Activated CD4-positive, alpha-beta T cell treated with anti-CD3 and anti-CD28 coated beads for 4 hours (primary cell): ENCODE measurements around the gene TBC1D9.

Experiments used
- DNase-seq, 2 donors: peaks; one replicate each; pipeline ENCODE4 v3.0.0-alpha.2; 2020

TBC1D9 gene

GRCh38 chr4:140609548-140610425 is 146.4 kb downstream of the TBC1D9 start:
- no peak for DNase-seq

DNA sequence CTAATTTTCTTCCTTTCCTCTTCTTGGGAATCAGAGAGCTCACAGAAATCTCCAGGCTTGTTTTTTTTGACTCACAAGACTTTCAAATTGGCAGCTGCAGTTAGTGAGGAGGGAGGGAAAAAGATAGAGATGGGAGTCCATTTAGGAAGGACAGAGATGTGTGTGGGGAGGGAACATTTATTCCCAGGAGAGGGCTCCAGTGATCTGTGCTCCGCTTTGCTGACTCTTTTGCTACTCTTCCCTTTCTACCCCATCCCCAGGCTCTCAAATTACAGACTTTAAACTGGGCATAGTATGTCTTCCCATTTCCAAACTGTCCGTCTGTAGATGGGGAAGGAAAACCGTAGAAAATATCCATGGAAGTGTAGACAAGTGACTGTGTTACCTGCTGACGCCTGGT is 148.3 kb downstream of the TBC1D9 start:
- no peak for DNase-seq

GRCh38 chr4:140604544-140604943 is 151.6 kb downstream of the TBC1D9 start:
- no peak for DNase-seq

DNA sequence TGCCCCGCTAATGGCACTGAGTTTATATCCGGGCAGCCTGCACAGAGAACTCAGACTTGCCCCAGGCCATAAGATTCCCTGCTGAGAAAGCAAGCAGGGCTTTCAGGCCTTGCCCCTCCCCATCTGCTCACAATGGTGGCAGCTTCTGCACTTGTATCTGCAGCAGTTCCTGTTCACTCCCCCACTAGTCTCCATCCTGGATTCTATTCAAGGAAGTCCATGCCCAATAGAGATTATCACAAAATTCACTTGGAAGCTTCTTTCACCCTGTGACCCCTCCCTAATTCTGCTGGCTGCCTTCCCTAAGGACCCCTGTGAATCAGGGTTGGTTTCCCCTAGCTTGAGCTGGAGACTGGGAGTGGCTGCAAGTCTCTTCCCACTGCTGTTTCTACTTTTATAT is 152.9 kb downstream of the TBC1D9 start:
- no peak for DNase-seq

DNA sequence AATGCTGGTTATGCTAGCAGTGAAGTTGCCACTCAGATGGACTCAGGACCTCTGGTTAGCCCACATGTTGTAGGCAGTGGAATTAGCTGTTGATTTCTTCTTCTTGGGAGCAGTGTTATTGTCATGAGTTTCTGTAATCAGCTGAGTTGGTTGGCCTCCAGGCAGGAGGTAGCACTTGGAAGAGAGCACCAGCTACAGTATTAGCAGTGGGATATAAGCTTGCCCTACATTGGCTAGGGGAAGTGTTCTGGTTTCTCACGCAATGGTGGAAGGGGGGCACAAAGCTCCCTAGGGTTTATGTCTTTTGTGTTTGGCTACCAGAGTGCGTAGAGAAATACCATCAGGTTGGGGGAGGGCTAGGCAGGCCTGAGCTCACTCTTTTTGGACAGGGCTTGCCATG is 153.5 kb downstream of the TBC1D9 start:
- no peak for DNase-seq

- DNase-seq: no peak
Observed at GRCh38 chr4:140600408-140600807, 155.8 kb downstream of the TBC1D9 start.

GRCh38 chr4:140595065-140595464 is 161.1 kb downstream of the TBC1D9 start:
- DNase-seq: no peak

- DNase-seq: no peak
Observed at GRCh38 chr4:140584439-140584838, 171.7 kb downstream of the TBC1D9 start.

DNA sequence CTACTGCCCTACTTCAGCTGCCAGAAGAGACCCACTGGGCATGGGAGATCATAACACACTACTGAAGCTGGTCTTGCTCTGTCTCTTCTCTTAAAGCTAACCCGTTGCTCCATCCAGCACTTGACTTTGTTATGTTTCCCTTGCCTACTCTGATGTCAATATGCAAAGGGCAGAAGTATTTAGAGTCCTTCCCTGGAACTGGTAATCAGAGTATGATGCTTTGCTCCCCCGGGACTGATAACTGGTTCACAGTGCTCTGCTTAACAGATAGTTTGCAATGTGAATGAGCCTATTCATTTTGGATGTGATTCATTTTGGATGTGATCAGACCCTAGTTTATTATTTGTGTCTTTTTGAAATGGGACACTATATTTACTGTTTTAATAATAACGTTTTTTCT is 175.1 kb downstream of the TBC1D9 start:
- no peak for DNase-seq

DNA sequence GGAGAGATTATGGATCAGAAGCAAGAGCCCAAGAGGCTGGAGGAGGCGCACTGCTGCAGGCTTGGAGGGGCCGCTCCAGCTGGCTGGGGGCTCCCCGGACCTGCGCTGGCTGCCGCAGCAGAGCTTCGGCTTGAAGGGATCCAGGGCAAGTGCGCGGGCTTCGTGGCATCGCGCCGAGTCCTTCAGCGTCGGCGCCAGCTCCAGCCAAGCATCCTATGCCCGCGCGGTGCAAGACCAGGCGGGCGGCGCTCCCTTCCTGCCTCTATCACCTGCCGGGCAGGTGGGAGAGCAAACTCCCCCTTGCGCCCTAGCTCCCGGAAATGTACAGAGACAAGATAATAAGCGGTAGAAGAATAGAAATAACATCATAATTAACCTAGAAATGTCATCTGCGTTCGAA is 176.9 kb downstream of the TBC1D9 start:
- no peak for DNase-seq

DNA sequence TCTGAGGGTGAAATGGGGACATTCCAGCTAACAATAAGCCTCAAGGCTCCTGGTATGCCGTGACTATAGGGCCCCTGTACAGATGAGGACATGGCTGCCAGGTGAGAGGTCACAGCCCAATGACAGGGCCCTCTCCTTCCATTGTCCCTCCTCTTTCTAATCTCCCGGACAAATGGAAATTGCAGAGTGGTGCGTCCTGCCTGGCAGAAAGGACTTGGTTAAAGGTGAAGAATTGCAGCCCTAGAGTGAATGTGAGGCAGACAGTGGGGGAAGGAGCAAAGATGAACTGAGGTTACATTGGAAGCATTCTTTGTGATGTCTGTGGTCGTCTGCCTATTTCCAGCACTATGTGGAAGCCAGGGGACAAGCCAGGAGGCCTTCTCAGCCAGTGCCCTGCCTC is 180.7 kb downstream of the TBC1D9 start:
- DNase-seq: no peak

DNA sequence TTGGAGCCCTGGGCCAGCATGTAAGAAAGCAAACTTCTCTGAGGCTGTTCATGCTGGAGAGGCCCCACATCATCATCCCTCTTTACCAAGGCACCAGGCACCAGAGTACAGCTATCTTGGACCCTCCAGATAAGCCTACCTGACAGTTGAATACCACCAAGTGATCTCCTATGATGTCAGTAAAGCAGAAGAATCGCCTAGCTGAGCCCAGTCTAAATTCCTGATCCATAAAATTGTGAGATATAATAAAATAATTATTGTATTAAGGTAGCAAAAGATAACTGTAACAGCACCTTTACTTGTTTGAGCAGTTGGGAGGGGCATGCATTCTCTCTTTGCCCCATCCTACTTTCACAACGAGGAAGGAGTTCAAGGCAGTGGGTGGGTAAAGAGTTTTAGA is 184.6 kb downstream of the TBC1D9 start:
- no peak for DNase-seq
